Breast epithelium (tissue), 3 donors: Measurements from ENCODE around the gene WDR11.

ENCODE experiments used
- CTCF ChIP-seq, 3 donors: fragments of 450-650 bp; IDR thresholded peaks; one replicate each; pipeline ENCODE4 v1.5.1; 2016 to 2017; ENCODE audit warnings: antibody characterized with exemption in 3 of 3, mild to moderate bottlenecking in 3 of 3, moderate library complexity in 3 of 3
- POLR2A ChIP-seq: fragments of 450-650 bp; IDR thresholded peaks from one replicate; pipeline ENCODE4 v1.6.1; 2016; ENCODE audit warnings: antibody characterized with exemption, mild to moderate bottlenecking, moderate library complexity

GRCh38 chr10:120838941-120839340, 12.2 kb upstream of the WDR11 start:
- TF ChIP-seq CTCF (IDR thresholded peaks at IDR 0.05) (no peak), POLR2A (no peak)
